Measurements from ENCODE around the gene ATP13A4.

ATP13A4 gene

GRCh38 chr3:193496658-193497057 is 58.0 kb downstream of the ATP13A4 start:
- H3K9me3 ChIP-seq (ENCODE audit: control insufficient read depth, insufficient read depth, low read depth, low read length) = no peaks in the 10 kb centered on the region
- H3K36me3 ChIP-seq (ENCODE audit: control insufficient read depth, insufficient read depth, low read length) = no peaks in the 10 kb centered on the region
- no peak overlapping the region for H3K9ac ChIP-seq (ENCODE audit: low read length)
- no peak overlapping the region for H3K27ac ChIP-seq (ENCODE audit: low read depth, low read length)
- no peaks in the 10 kb centered on the region for H3K4me1 ChIP-seq (ENCODE audit: control insufficient read depth, insufficient read depth, low read length)
- H3K27me3 ChIP-seq (ENCODE audit: control insufficient read depth, insufficient read depth, low read length) = no peaks in the 10 kb centered on the region
- no peak overlapping the region for H3K4me3 ChIP-seq (ENCODE audit: low read depth, low read length)

GRCh38 chr3:193491026-193491425 is 63.7 kb downstream of the ATP13A4 start:
- H3K4me3 ChIP-seq (ENCODE audit: low read depth, low read length) = no peak overlapping the region
- H3K4me1 ChIP-seq (ENCODE audit: control insufficient read depth, insufficient read depth, low read length) = no peaks in the 10 kb centered on the region
- no peaks in the 10 kb centered on the region for H3K36me3 ChIP-seq (ENCODE audit: control insufficient read depth, insufficient read depth, low read length)

GRCh38 chr3:193490580-193490979 is 64.1 kb downstream of the ATP13A4 start:
- Histone ChIP-seq H3K4me1 (ENCODE audit: control insufficient read depth, insufficient read depth, low read length) (no peaks in the 10 kb centered on the region), H3K9me3 (ENCODE audit: control insufficient read depth, insufficient read depth, low read depth, low read length) (no peaks in the 10 kb centered on the region), H3K36me3 (ENCODE audit: control insufficient read depth, insufficient read depth, low read length) (no peaks in the 10 kb centered on the region), H3K27me3 (ENCODE audit: control insufficient read depth, insufficient read depth, low read length) (no peaks in the 10 kb centered on the region), H3K27ac (ENCODE audit: low read depth, low read length) (no peak overlapping the region), H3K4me3 (ENCODE audit: low read depth, low read length) (no peak overlapping the region), H3K9ac (ENCODE audit: low read length) (no peak overlapping the region)

More at GRCh38 chr3:193491026-193491425, 63.7 kb downstream of the ATP13A4 start:
- Histone ChIP-seq H3K27me3 (ENCODE audit: control insufficient read depth, insufficient read depth, low read length) (no peaks in the 10 kb centered on the region), H3K9me3 (ENCODE audit: control insufficient read depth, insufficient read depth, low read depth, low read length) (no peaks in the 10 kb centered on the region), H3K27ac (ENCODE audit: low read depth, low read length) (no peak overlapping the region), H3K9ac (ENCODE audit: low read length) (no peak overlapping the region)

GRCh38 chr3:193489949-193490348 is 64.7 kb downstream of the ATP13A4 start:
- no peak overlapping the region for H3K27ac ChIP-seq (ENCODE audit: low read depth, low read length)
- H3K9me3 ChIP-seq (ENCODE audit: control insufficient read depth, insufficient read depth, low read depth, low read length) = no peaks in the 10 kb centered on the region
- no peaks in the 10 kb centered on the region for H3K27me3 ChIP-seq (ENCODE audit: control insufficient read depth, insufficient read depth, low read length)
- no peak overlapping the region for H3K4me3 ChIP-seq (ENCODE audit: low read depth, low read length)
- no peaks in the 10 kb centered on the region for H3K4me1 ChIP-seq (ENCODE audit: control insufficient read depth, insufficient read depth, low read length)
- H3K36me3 ChIP-seq (ENCODE audit: control insufficient read depth, insufficient read depth, low read length) = no peaks in the 10 kb centered on the region
- no peak overlapping the region for H3K9ac ChIP-seq (ENCODE audit: low read length)

DNA sequence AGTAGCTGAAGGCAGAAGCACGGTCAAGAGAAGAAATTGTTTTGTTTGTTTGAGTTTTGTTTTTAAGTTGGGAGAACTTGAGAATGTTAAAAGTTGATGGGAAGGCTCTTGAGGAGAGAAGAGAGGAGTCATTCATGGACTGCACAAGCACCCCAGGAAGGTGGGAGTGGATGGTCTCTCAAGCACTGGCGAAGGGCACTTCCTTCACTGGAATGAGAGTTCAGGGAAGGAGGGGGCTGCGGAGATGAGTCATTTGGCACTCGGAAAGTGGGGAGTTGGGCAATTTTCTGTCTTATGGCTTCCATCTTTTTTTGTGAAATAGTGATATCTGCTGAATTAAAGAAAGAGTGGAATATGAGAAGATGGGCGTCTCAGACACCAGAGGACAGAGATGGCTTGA is 66.0 kb downstream of the ATP13A4 start:
- Histone ChIP-seq H3K27ac (ENCODE audit: low read depth, low read length) (no peak overlapping the region), H3K27me3 (ENCODE audit: control insufficient read depth, insufficient read depth, low read length) (no peaks in the 10 kb centered on the region), H3K4me3 (ENCODE audit: low read depth, low read length) (no peak overlapping the region), H3K4me1 (ENCODE audit: control insufficient read depth, insufficient read depth, low read length) (no peaks in the 10 kb centered on the region), H3K9me3 (ENCODE audit: control insufficient read depth, insufficient read depth, low read depth, low read length) (no peaks in the 10 kb centered on the region), H3K9ac (ENCODE audit: low read length) (no peak overlapping the region), H3K36me3 (ENCODE audit: control insufficient read depth, insufficient read depth, low read length) (no peaks in the 10 kb centered on the region)

GRCh38 chr3:193483988-193484539 is 70.6 kb downstream of the ATP13A4 start:
- Histone ChIP-seq H3K27ac (ENCODE audit: low read depth, low read length) (no peak overlapping the region), H3K36me3 (ENCODE audit: control insufficient read depth, insufficient read depth, low read length) (no peaks in the 10 kb centered on the region), H3K27me3 (ENCODE audit: control insufficient read depth, insufficient read depth, low read length) (no peaks in the 10 kb centered on the region), H3K9ac (ENCODE audit: low read length) (no peak overlapping the region), H3K4me3 (ENCODE audit: low read depth, low read length) (no peak overlapping the region), H3K4me1 (ENCODE audit: control insufficient read depth, insufficient read depth, low read length) (no peaks in the 10 kb centered on the region), H3K9me3 (ENCODE audit: control insufficient read depth, insufficient read depth, low read depth, low read length) (no peaks in the 10 kb centered on the region)

GRCh38 chr3:193481436-193481835 is 73.3 kb downstream of the ATP13A4 start:
- H3K4me1 ChIP-seq (ENCODE audit: control insufficient read depth, insufficient read depth, low read length) = no peaks in the 10 kb centered on the region
- H3K4me3 ChIP-seq (ENCODE audit: low read depth, low read length) = no peak overlapping the region
- no peak overlapping the region for H3K9ac ChIP-seq (ENCODE audit: low read length)
- H3K27me3 ChIP-seq (ENCODE audit: control insufficient read depth, insufficient read depth, low read length) = no peaks in the 10 kb centered on the region
- H3K36me3 ChIP-seq (ENCODE audit: control insufficient read depth, insufficient read depth, low read length) = no peaks in the 10 kb centered on the region
- no peaks in the 10 kb centered on the region for H3K9me3 ChIP-seq (ENCODE audit: control insufficient read depth, insufficient read depth, low read depth, low read length)
- no peak overlapping the region for H3K27ac ChIP-seq (ENCODE audit: low read depth, low read length)

GRCh38 chr3:193474446-193474845 is 80.2 kb downstream of the ATP13A4 start:
- Histone ChIP-seq H3K36me3 (ENCODE audit: control insufficient read depth, insufficient read depth, low read length) (no peaks in the 10 kb centered on the region), H3K27me3 (ENCODE audit: control insufficient read depth, insufficient read depth, low read length) (no peaks in the 10 kb centered on the region), H3K27ac (ENCODE audit: low read depth, low read length) (no peak overlapping the region), H3K9ac (ENCODE audit: low read length) (no peak overlapping the region), H3K4me3 (ENCODE audit: low read depth, low read length) (no peak overlapping the region), H3K9me3 (ENCODE audit: control insufficient read depth, insufficient read depth, low read depth, low read length) (no peaks in the 10 kb centered on the region), H3K4me1 (ENCODE audit: control insufficient read depth, insufficient read depth, low read length) (no peaks in the 10 kb centered on the region)

DNA sequence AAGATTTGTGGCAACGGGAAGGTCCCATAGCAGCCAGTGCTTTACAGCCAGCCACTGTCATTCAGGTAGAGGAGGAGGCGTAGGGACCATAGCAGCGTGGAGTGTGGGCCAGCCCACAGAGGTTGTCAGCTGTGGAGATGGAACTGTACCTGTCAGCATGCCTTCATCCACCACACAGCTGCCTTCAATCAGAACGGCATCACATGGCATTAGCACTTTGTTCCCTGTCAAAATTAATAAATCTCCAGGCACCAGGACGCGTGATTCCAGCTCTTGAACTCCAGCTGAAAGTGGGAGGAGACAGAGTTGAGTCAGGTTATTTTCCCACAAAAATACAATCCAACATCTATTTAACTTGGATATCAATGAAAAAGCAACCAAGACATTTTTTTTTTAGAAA is 84.0 kb downstream of the ATP13A4 start:
- H3K27me3 ChIP-seq (ENCODE audit: control insufficient read depth, insufficient read depth, low read length) = no peaks in the 10 kb centered on the region
- H3K36me3 ChIP-seq (ENCODE audit: control insufficient read depth, insufficient read depth, low read length) = no peaks in the 10 kb centered on the region
- no peaks in the 10 kb centered on the region for H3K4me1 ChIP-seq (ENCODE audit: control insufficient read depth, insufficient read depth, low read length)
- H3K27ac ChIP-seq (ENCODE audit: low read depth, low read length) = no peak overlapping the region
- no peak overlapping the region for H3K4me3 ChIP-seq (ENCODE audit: low read depth, low read length)
- H3K9ac ChIP-seq (ENCODE audit: low read length) = no peak overlapping the region
- H3K9me3 ChIP-seq (ENCODE audit: control insufficient read depth, insufficient read depth, low read depth, low read length) = no peaks in the 10 kb centered on the region

DNA sequence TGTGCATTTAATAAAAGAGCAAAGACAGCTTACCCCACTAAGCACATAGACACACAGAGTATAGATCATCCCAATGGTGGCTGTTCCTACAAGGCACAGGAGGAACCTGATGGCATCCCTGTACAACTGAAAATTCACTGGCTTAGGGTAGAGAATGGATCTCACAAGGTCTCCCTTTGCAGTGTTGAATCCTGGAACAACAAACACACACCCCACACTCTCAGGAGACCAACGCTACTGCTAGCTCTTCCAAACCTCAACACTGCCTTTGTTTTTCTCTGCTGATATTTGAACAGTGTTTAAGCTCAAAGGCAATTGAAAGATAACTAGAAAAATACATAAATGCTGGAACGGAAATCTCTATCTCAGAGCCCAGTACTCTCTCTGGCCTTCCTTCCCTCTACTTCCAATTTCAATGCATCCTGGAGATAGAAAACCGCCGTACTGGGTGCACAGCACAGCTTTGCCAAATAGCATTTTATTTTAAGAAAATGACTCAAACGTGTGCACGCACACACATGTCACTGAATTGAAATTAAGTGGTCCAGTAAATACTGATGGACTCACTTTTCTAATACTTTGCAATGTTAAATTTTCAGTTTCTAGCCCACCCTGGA is 88.6 kb downstream of the ATP13A4 start:
- H3K4me3 ChIP-seq (ENCODE audit: low read depth, low read length) = no peak overlapping the region
- no peaks in the 10 kb centered on the region for H3K27me3 ChIP-seq (ENCODE audit: control insufficient read depth, insufficient read depth, low read length)
- H3K36me3 ChIP-seq (ENCODE audit: control insufficient read depth, insufficient read depth, low read length) = no peaks in the 10 kb centered on the region
- H3K9me3 ChIP-seq (ENCODE audit: control insufficient read depth, insufficient read depth, low read depth, low read length) = peaks cover 2% of the 10 kb centered on the region; the same call in 1 of the 2 replicates
- H3K9ac ChIP-seq (ENCODE audit: low read length) = no peak overlapping the region
- no peak overlapping the region for H3K27ac ChIP-seq (ENCODE audit: low read depth, low read length)
- H3K4me1 ChIP-seq (ENCODE audit: control insufficient read depth, insufficient read depth, low read length) = no peaks in the 10 kb centered on the region

DNA sequence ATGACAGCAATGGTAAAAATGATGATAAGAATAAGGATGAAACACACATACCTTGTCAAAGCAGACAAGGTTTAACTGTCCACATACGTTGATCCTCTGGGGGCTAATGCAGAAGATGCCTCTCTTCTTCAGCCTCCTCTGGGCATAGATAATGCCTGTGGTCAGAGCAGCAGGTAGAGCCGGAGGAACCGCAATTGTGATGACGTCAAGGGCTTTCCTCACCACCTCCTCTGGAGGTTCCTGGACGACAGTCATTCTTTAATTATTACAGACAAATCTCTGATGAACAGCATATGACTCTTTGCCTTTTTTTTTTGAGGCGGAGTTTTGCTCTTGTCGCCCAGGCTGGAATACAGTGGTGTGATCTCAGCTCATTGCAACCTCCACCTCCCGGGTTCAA is 89.8 kb downstream of the ATP13A4 start:
- H3K27ac ChIP-seq (ENCODE audit: low read depth, low read length) = no peak overlapping the region
- H3K4me1 ChIP-seq (ENCODE audit: control insufficient read depth, insufficient read depth, low read length) = no peaks in the 10 kb centered on the region
- peaks cover 2% of the 10 kb centered on the region; the same call in 1 of the 2 replicates for H3K9me3 ChIP-seq (ENCODE audit: control insufficient read depth, insufficient read depth, low read depth, low read length)
- no peak overlapping the region for H3K9ac ChIP-seq (ENCODE audit: low read length)
- H3K36me3 ChIP-seq (ENCODE audit: control insufficient read depth, insufficient read depth, low read length) = no peaks in the 10 kb centered on the region
- H3K4me3 ChIP-seq (ENCODE audit: low read depth, low read length) = no peak overlapping the region
- H3K27me3 ChIP-seq (ENCODE audit: control insufficient read depth, insufficient read depth, low read length) = no peaks in the 10 kb centered on the region

All from HUES6 (cell line).